Measurements from ENCODE around the gene PARP2. TPM values are rescaled to one million over a fixed set of nuclear protein-coding genes. Genes with fewer than 3 reads are reported as not detected.

PARP2 gene
- total and polyA plus RNA-seq, 2 donors (not counting 1 experiment from before 2014, with no cell fraction given): 17.0 to 22.4 TPM

DNA sequence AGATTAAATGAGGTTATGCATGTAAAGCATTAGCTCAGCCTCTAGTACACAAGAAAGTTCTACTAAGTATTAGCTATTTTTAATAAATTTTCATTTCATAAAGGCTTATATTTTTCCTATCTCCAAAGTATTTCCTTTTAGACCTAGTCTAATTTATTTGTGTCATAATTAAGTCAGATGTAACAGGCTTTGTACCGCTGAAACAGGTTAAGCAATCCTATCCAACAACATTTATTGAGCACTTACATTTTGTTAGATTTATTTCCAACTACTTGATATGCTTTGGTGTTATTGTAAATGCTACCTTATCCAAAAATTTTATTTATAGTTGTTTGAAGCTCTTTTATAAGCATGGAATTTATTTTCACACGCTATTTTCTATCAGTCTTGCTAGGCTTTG lies 1.8 kb upstream of the PARP2 start:
- H3K36me3 ChIP-seq (replicated peaks in 1 of 2; ENCODE audit: control extremely low read depth in 1 of 2, control insufficient read depth in 1 of 2, extremely low read depth in 1 of 2, insufficient read depth in 2 of 2, low read length in 1 of 2): peaks cover 1% of the 10 kb centered on the region in 2 experiments
- H3K4me3 ChIP-seq (ENCODE audit: control extremely low read depth in 1 of 5, extremely low read depth in 1 of 5, insufficient read depth in 1 of 5, low read depth in 2 of 5, low read length in 4 of 5): no peak overlapping the region
- DNase-seq (no peak), ATAC-seq (ENCODE audit: low read depth) (no peak)
- no peaks in the 10 kb centered on the region for H3K79me2 ChIP-seq (ENCODE audit: control insufficient read depth, insufficient read depth, low read length)
- TF ChIP-seq, protein P1, sequence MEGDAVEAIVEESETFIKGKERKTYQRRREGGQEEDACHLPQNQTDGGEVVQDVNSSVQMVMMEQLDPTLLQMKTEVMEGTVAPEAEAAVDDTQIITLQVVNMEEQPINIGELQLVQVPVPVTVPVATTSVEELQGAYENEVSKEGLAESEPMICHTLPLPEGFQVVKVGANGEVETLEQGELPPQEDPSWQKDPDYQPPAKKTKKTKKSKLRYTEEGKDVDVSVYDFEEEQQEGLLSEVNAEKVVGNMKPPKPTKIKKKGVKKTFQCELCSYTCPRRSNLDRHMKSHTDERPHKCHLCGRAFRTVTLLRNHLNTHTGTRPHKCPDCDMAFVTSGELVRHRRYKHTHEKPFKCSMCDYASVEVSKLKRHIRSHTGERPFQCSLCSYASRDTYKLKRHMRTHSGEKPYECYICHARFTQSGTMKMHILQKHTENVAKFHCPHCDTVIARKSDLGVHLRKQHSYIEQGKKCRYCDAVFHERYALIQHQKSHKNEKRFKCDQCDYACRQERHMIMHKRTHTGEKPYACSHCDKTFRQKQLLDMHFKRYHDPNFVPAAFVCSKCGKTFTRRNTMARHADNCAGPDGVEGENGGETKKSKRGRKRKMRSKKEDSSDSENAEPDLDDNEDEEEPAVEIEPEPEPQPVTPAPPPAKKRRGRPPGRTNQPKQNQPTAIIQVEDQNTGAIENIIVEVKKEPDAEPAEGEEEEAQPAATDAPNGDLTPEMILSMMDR (IDR thresholded peaks at IDR 0.05): no peak
- no peak for TF ChIP-seq EZH2 (IDR thresholded peaks at IDR 0.05; ENCODE audit: borderline replicate concordance, insufficient read depth, low read depth, low read length, poor library complexity, severe bottlenecking)
- Mint-ChIP-seq H3K9me3 (ENCODE audit: insufficient read depth) (no peaks in the 10 kb centered on the region), H3K27ac (no peak overlapping the region), H3K4me3 (no peak overlapping the region), H3K27me3 (no peaks in the 10 kb centered on the region), H3K4me1 (peaks cover 15% of the 10 kb centered on the region)
- intact Hi-C loops (cut with micrococcal nuclease): loop anchor here (1.0 to 5.0 kb wide), 4 partner anchors 14 to 761 kb away; partner anchors contain the start of genes PNP and TMEM253
- ChIA-PET POLR2A (interaction anchor here (0.7 to 3.1 kb wide), 3 partner anchors 8 to 1582 kb away, joined by 5 to 19 read pairs (median 6); partner anchors contain the start of genes CCNB1IP1 and RNASE4), CTCF (interaction anchor here (0.9 to 5.5 kb wide), 7 partner anchors 8 to 340 kb away, joined by 3 to 88 read pairs (median 4); partner anchors contain the start of genes APEX1, CCNB1IP1 and OSGEP)
- no peak overlapping the region for H2AFZ ChIP-seq (ENCODE audit: insufficient read depth, low read depth, low read length, poor library complexity, severe bottlenecking)
- H3K27ac ChIP-seq (ENCODE audit: low read length in 2 of 2): no peak overlapping the region
- peaks cover 6 to 10% of the 10 kb centered on the region in 2 donors for H3K4me1 ChIP-seq (ENCODE audit: control insufficient read depth in 2 of 2, insufficient read depth in 2 of 2, low read length in 2 of 2)
- no peaks in the 10 kb centered on the region for H4K20me1 ChIP-seq (ENCODE audit: control insufficient read depth, insufficient read depth, low read length, poor library complexity, severe bottlenecking)
- H3K27me3 ChIP-seq (replicated peaks in 1 of 4; ENCODE audit: control extremely low read depth in 1 of 4, control insufficient read depth in 3 of 4, insufficient read depth in 4 of 4, low read length in 3 of 4): no peaks in the 10 kb centered on the region
- H3K9me3 ChIP-seq (ENCODE audit: control extremely low read depth in 1 of 3, control insufficient read depth in 2 of 3, insufficient read depth in 1 of 3, low read length in 2 of 3): peaks cover 0 to 3% (median 2%) of the 10 kb centered on the region in 3 donors
- no peak overlapping the region for H3K9ac ChIP-seq (ENCODE audit: low read length)
- WGBS (ENCODE audit: insufficient coverage): no CpG with 5 or more reads among the region's 2 CpGs
- peak overlapping the region; percentile 70 for H3K4me2 ChIP-seq (replicated peaks; ENCODE audit: low read depth, low read length, poor library complexity, severe bottlenecking)

GRCh38 chr14:20343862-20344220 lies 406 bp downstream of the PARP2 start:
- no peak for ATAC-seq (ENCODE audit: low read depth)
- Histone ChIP-seq H3K36me3 (replicated peaks in 1 of 2; ENCODE audit: control extremely low read depth in 1 of 2, control insufficient read depth in 1 of 2, extremely low read depth in 1 of 2, insufficient read depth in 2 of 2, low read length in 1 of 2) (peaks cover 1 to 3% of the 10 kb centered on the region in 2 experiments), H3K79me2 (ENCODE audit: control insufficient read depth, insufficient read depth, low read length) (peaks cover 7% of the 10 kb centered on the region), H3K9me3 (ENCODE audit: control extremely low read depth in 1 of 3, control insufficient read depth in 2 of 3, insufficient read depth in 1 of 3, low read length in 2 of 3) (peaks cover 0 to 3% (median 2%) of the 10 kb centered on the region in 3 donors), H3K4me3 (ENCODE audit: control extremely low read depth in 1 of 5, extremely low read depth in 1 of 5, insufficient read depth in 1 of 5, low read depth in 2 of 5, low read length in 4 of 5) (peak overlapping the region; percentile 43 to 96 (median 84)), H3K9ac (ENCODE audit: low read length) (peak overlapping the region; percentile 92), H2AFZ (ENCODE audit: insufficient read depth, low read depth, low read length, poor library complexity, severe bottlenecking) (peak overlapping the region; percentile 83), H3K4me2 (replicated peaks; ENCODE audit: low read depth, low read length, poor library complexity, severe bottlenecking) (peak overlapping the region; percentile 70), H3K4me1 (ENCODE audit: control insufficient read depth in 2 of 2, insufficient read depth in 2 of 2, low read length in 2 of 2) (peaks cover 6 to 10% of the 10 kb centered on the region in 2 donors), H3K27ac (ENCODE audit: low read length in 2 of 2) (peak overlapping the region; percentile 85 to 93), H3K27me3 (replicated peaks in 1 of 4; ENCODE audit: control extremely low read depth in 1 of 4, control insufficient read depth in 3 of 4, insufficient read depth in 4 of 4, low read length in 3 of 4) (no peaks in the 10 kb centered on the region), H4K20me1 (ENCODE audit: control insufficient read depth, insufficient read depth, low read length, poor library complexity, severe bottlenecking) (no peaks in the 10 kb centered on the region)
- H3K4me3 Mint-ChIP-seq: peak overlapping the region; percentile 97
- ChIA-PET CTCF (interaction anchor here (0.7 to 5.5 kb wide), 15 partner anchors 10 to 647 kb away, joined by 3 to 88 read pairs (median 4); partner anchors contain the start of genes CCNB1IP1 and RNASE4), POLR2A (interaction anchor here (1.0 to 3.1 kb wide), 7 partner anchors 11 to 347 kb away, joined by 4 to 19 read pairs (median 15); partner anchors contain the start of genes CCNB1IP1, PIP4P1 and TEP1)
- peak overlapping the region; percentile 99 for H3K27ac Mint-ChIP-seq
- WGBS (ENCODE audit: insufficient coverage): no CpG with 5 or more reads among the region's 3 CpGs
- intact Hi-C loops (cut with micrococcal nuclease): loop anchor here (1.0 to 5.0 kb wide), 11 partner anchors 11 to 758 kb away; partner anchors contain the start of genes APEX1, CCNB1IP1, PIP4P1 and PNP
- H3K9me3 Mint-ChIP-seq (ENCODE audit: insufficient read depth): no peaks in the 10 kb centered on the region
- H3K27me3 Mint-ChIP-seq: no peaks in the 10 kb centered on the region
- no peak for TF ChIP-seq EZH2 (IDR thresholded peaks at IDR 0.05; ENCODE audit: borderline replicate concordance, insufficient read depth, low read depth, low read length, poor library complexity, severe bottlenecking)
- TF ChIP-seq, protein P1 (IDR thresholded peaks at IDR 0.05): no peak
- peaks cover 15% of the 10 kb centered on the region for H3K4me1 Mint-ChIP-seq
- DNase-seq: no peak

Measured in B cell (primary cell).